CD4-positive, alpha-beta T cell treated with Interleukin-12 subunit alpha and Interleukin-12 subunit beta, for 1 hour (primary cell): Measurements from ENCODE around the gene MAGI3.
"Not testable (repeated sequence)": the region's sequence is repeated elsewhere in the genome, so short reads cannot be mapped to it uniquely, and the experiment has no call there.

Experiments
- DNase-seq: peaks from one replicate; pipeline ENCODE4 v3.0.0-alpha.2; 2020

Gene MAGI3

GRCh38 chr1:113587475-113587874 lies 197.2 kb downstream of the MAGI3 start:
- no peak for DNase-seq

- no peak for DNase-seq
These were observed 201.9 kb downstream of the MAGI3 start for GRCh38 chr1:113592230-113592629.

- DNase-seq, result no peak
These were observed 203.4 kb downstream of the MAGI3 start for GRCh38 chr1:113593550-113594297.

GRCh38 chr1:113604466-113604865 lies 214.2 kb downstream of the MAGI3 start:
- not testable (repeated sequence) for DNase-seq

- no peak for DNase-seq
These were observed 214.8 kb downstream of the MAGI3 start for GRCh38 chr1:113605146-113605545.

GRCh38 chr1:113608399-113608798 lies 218.1 kb downstream of the MAGI3 start:
- no peak for DNase-seq

- DNase-seq, result no peak
These were observed 220.1 kb downstream of the MAGI3 start for GRCh38 chr1:113610372-113610771.

- no peak for DNase-seq
These were observed 225.1 kb downstream of the MAGI3 start for GRCh38 chr1:113615425-113615824.

- DNase-seq, result no peak
These were observed 225.8 kb downstream of the MAGI3 start for GRCh38 chr1:113616156-113616555.

- no peak for DNase-seq
These were observed 227.3 kb downstream of the MAGI3 start for GRCh38 chr1:113617438-113618141.

- no peak for DNase-seq
These were observed 238.7 kb downstream of the MAGI3 start for GRCh38 chr1:113628997-113629396.

- DNase-seq, result no peak
These were observed 240.3 kb downstream of the MAGI3 start for GRCh38 chr1:113630340-113631327.

- no peak for DNase-seq
These were observed 251.1 kb downstream of the MAGI3 start for GRCh38 chr1:113641396-113641795.

- DNase-seq, result no peak
These were observed 256.8 kb downstream of the MAGI3 start for GRCh38 chr1:113647164-113647563.

GRCh38 chr1:113648478-113648877 lies 258.2 kb downstream of the MAGI3 start:
- no peak for DNase-seq

GRCh38 chr1:113652771-113653170 lies 262.5 kb downstream of the MAGI3 start:
- DNase-seq, result no peak

- no peak for DNase-seq
These were observed 263.4 kb downstream of the MAGI3 start for GRCh38 chr1:113653741-113654140.

GRCh38 chr1:113654883-113655282 lies 264.6 kb downstream of the MAGI3 start:
- no peak for DNase-seq

GRCh38 chr1:113657126-113657525 lies 266.8 kb downstream of the MAGI3 start:
- DNase-seq, result no peak

- DNase-seq, result no peak
These were observed 267.3 kb downstream of the MAGI3 start for GRCh38 chr1:113657556-113658063.

- no peak for DNase-seq
These were observed 268.7 kb downstream of the MAGI3 start for GRCh38 chr1:113659035-113659434.

GRCh38 chr1:113659556-113659955 lies 269.2 kb downstream of the MAGI3 start:
- no peak for DNase-seq

GRCh38 chr1:113660088-113660487 lies 269.8 kb downstream of the MAGI3 start:
- no peak for DNase-seq
